Stimulated activated CD4-positive, alpha-beta T cell treated with anti-CD3 and anti-CD28 coated beads, Interleukin-1b, Interleukin-23, amount 100 ng/mL, for 4 hours (primary cell): Measurements from ENCODE around the gene FMN2.
"Not testable (repeated sequence)": the region's sequence is repeated elsewhere in the genome, so short reads cannot be mapped to it uniquely, and the experiment has no call there.

Experiments used
- DNase-seq, 2 donors: peaks; one replicate each; pipeline ENCODE4 v3.0.0-alpha.2; 2020; ENCODE audit warnings: low read depth in 2 of 2

FMN2 gene

DNA sequence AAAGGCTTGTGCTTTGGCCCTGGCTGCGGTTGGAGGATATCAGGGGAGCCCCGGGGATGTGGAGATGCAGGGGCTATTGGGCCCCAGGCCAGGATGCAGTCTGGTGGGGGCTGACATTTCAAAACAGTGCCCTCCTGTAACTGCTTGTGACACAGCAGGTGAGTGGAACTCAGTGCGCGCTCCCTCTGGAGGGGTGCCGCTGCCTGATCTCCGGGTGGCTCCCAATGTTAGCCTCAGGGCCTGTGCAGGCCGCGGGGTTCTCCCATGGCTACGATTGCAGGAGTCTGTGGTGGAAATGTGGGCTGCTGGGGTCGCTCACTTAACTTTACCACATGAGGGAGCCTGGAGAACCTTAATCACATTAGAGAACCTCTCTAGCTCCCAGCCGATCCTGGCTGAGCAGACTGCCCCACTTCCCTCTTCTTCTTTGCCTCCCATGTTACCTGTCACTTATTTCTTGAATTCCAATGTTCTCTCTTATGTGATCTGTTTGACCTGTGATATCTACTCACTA is 163.2 kb downstream of the FMN2 start:
- DNase-seq, result no peak

DNA sequence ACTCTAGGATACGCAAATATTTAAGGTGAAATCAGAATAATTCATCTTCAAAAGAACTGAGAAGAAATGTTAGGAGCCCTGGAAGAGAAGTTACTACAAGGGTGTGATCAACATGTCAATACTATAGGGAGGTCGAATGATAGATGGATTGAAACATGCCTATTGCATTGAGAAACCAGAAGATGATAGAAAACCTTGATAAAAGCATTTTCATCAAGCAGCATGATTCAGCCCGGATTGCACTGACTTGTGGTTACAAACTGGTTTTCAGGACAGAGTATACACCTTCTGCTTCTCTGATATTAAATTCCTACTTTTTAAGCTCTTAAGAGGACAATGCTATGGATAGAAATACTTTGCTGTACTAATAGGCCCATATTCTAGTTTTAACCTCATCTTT is 164.2 kb downstream of the FMN2 start:
- DNase-seq, result no peak

DNA sequence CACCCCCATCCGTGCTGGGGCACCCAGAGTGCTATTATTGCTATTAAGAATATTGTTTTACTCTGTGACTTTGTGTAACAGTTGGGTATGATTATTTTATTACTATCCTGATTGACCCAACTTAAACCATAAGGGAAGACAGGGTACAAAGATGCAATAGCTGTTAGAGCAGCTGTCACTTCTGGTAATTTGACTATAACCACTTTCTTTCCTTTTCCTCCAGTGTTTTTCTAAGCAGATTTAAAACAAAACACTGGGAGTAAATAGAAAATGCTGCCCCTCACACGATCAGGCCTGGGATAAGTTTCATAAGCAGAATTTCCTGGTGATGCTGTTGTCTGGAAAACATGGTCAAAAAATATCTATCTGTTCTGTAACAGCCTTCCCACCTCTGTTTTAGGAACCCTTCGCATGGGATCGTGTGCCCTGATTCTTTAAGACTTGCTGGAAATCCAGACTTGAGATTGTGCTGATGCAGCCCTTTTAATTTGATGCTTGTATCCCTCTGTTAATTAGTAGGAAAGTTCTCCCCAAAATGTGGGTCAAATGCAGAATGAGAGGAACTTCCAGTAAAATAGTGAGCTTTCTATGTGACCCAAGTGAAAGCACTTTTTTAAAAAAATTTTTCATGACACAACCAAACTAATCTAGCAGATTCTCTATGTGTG is 165.3 kb downstream of the FMN2 start:
- DNase-seq, result no peak

DNA sequence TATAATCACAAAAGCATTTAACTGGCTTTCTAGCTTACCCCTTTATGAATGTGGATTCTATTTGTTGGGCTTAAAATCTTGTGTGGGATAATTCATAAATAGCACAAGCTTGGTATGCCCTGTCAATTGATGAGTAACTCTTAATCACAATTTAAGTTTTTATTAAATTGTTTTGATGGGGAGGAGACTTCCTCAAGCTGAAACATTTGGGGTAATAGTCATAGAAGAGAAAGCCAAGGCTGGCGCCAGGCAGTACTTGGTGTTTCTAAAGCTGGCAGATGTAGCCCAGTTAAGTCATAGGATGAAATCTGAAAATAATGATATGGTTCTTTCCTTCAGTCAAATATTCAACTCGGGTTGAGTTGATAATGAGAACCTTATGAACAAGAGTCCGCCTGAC is 167.2 kb downstream of the FMN2 start:
- no peak for DNase-seq

DNA sequence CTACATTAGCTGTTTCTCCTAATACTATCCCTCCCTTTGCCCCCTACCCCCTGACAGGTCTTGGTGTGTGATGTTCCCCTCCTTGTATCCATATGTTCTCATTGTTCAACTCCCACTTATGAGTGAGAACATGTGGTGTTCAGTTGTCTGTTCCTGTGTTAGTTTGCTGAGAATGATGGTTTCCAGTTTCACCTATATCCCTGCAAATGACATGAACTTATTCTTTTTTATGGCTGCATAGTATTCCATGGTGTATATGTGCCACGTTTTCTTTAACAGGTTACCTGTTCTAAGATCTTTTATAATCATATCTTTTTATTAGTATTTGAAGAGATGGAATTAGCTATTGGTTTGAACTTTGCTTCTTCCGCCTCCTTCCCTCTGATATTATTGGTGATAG is 172.8 kb downstream of the FMN2 start:
- not testable (repeated sequence) for DNase-seq

DNA sequence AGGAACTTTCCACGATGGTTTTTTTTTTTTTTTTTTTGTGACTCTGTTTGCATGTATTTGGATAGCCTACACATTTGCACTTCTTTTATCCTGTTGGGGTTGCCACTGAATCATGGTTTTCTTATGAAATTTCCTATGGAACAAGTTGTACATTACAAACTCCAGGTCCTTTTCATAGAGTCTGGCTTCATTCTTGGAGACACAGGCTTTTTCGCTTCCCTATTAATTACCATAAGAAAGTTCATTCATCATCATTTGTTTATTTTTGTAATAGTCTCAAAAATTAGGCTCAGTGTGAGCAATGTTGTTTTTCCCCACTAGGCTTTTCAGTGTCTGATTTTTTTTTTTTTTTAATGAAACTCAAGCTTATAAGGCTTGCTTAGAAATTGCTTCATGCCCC is 179.4 kb downstream of the FMN2 start:
- DNase-seq, result no peak

DNA sequence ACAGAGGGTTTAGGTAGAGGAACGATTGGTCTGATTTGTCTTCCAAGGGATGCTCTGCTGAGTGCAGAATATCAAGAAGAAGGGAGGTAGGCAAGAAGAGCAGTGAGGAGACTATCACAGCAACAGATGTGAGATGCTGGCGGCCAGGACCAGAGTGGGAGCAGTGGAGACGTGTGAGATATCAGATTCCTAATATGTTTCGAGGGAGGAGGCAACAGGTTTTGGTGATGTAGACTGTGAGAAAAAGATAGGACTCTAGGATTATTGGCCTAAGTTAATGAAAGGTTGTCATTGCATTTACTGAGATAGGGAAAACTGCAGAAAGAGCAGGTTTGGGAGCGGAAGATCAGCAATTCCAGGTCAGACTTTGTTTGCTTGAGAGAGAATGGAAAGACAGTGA is 182.9 kb downstream of the FMN2 start:
- DNase-seq, result no peak

DNA sequence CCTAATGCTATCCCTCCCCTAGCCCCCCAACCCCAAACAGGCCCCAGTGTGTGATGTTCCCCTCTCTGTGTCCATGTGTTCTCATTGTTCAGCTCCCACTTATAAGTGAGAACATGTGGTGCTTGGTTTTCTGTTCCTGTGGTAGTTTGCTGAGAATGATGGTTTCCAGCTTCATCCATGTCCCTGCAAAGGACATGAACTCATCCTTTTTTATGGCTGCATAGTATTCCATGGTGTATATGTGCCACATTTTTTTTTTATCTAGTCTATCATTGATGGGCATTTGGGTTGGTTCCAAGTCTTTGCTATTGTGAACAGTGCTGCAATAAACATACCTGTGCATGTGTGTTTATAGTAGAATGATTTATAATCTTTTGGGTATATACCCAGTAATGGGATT is 183.5 kb downstream of the FMN2 start:
- not testable (repeated sequence) for DNase-seq

DNA sequence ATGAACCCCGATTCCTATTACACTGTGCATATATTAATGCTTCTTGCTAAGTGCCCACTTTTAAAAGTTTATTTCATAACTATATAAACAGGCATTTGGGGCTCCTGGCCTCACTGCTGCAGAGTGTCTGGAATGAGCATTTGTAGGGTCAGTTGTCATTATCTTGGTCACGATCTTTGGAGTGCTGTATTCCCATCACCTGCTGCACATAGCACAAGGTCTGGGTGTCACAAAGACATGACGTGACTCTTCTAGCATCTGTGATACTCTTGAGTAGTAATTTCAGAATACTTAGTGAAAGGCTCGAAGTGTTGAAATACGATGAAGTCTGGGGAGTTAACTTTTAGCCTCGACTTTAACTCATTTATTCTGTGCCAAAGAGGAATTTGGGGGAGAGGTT is 186.4 kb downstream of the FMN2 start:
- no peak for DNase-seq

DNA sequence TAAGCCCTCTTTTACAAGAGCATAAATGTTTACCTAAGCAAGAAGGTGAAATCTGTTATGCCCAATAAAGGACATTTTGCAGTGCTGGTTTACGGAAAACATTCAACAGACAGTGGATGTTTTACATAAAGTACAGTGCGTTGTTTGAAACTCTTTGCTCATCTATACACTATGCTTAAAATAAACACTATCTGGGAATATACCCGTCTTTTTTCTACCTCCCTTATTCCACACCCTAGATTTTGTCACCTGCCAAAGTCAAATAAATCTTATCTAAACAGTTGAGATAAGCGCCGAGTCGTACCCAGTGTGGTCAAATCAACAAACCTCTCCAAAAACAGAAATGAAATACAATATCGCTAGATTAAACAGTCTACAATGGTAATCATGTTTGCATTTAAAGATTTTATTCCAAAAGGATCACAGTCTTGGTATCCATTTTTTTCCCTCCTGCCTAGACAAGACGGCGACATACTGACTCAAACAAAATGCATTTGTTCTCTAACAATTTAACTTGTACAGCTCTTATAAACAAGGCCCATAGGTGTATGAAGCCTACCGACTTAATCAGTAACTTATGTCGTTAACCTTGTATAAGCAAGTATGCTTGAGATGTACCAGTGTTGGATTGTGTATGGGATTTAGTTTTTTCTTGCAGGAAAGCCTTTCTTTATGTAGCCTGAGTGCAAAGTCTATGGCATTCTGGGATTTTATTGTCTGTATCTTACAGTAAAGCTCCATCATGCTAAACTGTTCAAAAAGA is 189.1 kb downstream of the FMN2 start:
- no peak for DNase-seq

DNA sequence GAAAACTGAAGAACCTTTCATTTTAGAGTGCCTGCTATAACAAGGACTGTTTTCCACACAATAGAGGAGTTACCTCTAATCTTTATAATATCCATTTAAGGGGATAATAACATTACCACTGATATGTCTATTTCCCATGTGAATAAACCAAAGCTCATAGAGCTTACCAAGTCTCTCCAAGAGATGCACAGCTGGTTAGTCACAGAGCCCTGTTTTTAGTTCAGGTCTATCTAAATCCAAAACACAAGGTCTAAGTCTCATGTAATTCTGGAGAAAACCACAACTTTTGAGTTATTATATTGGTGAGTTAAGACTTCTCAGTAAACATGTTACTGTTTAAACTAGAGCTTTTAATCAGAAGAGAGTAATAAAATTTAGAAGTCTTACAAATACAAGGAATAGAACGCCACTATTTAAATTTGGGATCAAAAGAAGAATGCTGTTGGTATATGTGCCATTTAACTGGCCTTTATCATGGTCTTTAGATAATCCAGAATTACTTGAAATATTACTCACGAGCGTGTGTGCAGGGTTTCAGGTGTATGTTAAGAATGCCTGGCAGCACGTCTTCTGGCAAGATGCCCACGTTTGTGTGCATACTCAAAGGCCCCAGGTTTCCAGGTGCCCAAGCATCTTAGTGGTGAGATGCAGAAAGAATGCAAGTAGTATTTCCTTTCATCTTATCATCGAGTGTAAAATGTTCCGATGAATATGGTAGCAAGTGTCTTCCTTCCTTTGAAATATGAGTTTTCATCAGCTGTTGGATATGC is 190.6 kb downstream of the FMN2 start:
- DNase-seq, result no peak

DNA sequence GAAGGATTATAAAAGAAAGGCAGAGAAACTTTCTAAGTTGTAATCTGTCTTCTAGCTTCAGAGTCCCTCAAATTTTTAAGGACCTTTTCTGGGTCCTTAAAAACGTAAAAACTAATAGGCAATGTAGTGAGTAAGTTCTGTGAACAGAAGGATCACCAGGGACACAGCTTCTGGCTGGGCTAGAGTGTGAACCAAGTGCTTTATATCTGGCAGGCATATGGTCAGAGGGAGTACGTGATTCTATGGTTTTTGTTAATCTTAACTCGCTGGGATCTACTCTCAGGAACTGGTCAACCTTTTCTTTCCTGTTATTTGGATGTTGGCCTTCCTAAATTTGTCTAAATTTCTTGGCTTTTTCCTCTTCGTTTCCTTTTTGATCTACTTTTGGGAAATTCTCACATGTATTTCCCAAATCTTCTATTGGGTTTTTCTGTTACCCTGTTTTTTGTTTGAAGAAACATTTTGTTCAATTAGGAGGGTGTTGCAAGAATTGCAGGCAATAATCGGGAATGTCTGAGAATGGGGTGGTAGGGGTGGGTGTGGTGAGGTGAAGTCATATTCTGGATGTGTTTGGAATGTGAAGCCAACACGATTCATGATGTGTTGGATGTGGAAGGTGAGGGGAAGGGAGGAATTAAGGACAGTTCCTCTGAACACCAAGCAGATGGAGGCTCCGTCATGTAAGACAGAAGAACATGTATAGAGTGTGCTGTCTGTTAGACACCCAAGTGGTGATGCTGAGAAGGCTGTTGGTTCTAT is 193.2 kb downstream of the FMN2 start:
- DNase-seq, result no peak

DNA sequence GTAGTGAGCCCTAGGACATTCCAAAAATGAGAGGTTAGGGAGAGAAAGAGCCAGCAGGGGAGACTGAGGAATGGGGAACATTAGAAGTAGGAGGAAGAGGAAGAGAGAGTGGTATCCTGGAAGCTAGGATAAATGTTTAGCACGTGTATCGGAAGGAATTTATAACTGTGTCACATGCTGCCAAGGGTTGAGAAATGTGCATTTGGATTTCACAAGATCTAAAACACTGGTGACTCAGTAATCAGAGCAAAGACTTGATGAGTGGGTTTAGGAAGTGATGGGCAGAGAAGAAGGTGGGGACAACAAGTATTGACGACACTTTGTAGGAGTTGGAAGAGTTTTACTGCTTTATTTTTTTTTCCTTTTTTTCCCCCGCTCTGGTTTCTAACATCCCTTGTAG is 193.9 kb downstream of the FMN2 start:
- DNase-seq, result no peak

DNA sequence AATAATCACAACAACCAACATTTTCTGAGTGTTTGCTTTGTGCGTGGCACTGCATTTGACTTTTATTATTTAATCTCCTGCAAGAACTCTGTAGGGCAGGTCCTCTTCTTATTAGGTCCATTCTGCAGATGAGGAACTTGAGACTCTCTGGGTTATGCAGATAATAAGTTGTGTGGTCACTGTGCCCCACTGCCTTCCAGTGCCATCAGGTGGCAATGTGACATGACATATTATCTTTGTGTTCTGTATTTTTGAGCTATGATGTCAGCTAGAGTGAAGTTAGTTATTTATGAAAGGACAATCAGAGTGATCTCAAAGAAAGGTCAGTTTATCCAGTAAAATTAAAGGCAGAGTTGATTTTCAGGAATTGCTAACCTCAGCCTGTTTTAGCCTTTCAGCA is 196.0 kb downstream of the FMN2 start:
- DNase-seq, result no peak

DNA sequence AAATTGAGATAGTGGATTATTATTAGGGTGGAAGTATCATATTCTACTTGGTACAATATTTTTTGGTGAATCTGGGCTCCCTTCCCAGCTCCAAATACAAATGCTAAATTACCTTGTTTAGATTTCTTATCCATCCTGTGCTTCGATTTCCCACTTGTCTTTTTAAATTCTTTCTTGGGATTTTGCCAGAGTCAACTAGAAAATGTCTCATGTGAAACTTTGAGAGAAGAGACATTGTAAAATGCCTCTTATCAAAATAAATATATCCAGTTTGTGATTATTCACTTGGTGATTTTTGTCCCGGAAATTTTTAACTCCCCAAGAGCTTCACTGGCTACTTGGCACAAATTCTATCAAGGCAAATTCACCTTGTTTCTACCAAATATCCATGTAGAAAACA is 202.0 kb downstream of the FMN2 start:
- DNase-seq, result no peak

DNA sequence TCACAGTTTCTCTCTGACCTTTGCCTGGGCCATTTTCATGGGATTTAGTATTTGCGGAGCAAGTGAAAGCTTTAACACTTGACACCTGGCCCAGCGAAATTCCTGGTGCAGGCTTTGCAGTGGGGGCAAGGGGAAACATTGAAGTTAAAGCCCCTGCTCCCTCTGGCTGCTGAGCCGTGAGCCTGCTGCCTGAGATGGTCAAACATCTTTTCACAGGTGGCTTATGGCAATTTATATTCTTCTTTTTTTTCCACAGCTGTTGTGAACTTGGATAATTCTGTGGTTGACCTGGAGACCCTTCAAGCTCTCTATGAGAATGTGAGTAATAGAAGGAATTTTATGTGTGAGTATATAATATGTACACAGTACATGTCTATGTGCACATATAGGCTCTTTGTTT is 202.9 kb downstream of the FMN2 start:
- DNase-seq, result no peak

DNA sequence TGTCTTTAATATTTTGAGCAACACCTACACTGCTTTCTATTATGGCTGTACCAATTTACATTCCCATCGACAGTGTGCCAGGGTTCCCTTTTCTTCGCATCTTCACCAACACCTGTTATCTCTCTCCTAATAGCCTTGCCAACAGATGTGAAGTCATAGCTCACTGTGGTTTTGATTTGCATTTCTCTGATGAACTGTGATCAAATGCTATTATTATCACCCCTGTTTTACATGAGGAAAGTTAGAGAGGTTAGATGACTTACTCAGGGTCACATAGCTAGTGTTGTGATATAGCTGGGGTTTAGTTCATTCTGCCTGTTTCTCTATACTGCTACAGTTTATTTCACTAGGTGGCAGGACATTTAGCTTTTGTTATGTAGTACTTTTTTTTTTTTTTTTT is 204.1 kb downstream of the FMN2 start:
- DNase-seq, result no peak

DNA sequence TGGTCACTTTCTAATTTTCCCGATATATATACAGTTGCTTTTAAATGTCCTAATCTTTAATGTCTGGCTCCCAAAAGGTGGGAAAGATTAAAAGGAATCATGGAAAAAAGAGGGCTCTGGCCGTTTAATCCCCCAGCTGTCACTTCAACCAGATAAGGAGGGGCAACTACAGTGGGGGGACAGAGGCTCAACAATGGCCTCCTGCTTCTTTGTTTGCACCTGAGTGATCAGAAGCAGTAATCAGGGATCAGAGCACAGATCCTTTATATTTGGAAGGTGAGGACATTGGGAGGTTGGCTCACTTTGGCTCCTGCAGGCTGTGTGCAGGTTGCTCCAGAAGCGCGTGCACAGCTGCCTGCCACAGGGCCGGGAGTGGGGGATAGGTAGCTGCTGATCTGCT is 212.8 kb downstream of the FMN2 start:
- no peak for DNase-seq

DNA sequence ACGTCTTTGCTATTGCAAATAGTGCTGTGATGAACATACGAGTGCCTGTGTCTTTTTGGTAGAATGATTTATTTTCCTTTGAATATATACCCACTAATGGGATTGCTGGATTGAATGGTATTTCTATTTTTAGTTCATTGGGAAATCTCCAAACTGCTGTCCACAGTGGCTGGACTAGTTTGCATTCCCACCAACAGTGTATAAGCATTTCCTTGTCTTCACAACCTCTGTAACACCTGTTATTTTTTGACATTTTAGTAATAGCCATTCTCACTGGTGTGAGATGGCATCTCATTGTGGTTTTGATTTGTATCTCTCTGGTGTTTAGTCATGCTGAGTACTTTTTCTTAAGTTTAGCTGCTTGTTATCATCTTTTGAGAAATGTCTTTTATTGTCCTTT is 215.0 kb downstream of the FMN2 start:
- DNase-seq, result no peak

DNA sequence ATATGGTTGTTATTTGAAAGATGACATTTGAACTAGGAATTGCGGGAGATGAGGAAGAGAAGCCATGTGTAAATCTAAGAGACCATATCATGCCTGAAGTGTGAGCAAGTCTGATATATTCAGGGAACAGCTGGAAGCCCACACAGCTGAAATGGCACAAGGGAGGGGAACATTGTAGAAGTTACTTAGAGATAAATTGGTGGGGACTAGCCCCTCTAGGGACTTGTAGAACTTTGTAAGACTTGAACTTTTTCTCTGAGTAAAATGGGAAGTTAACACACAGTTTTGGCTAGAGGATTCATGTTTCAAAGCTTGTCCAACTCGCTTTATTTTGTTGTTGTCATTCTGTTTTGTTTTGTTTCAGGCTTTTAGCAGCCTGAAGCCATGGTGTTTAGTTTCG is 216.4 kb downstream of the FMN2 start:
- DNase-seq, result no peak

DNA sequence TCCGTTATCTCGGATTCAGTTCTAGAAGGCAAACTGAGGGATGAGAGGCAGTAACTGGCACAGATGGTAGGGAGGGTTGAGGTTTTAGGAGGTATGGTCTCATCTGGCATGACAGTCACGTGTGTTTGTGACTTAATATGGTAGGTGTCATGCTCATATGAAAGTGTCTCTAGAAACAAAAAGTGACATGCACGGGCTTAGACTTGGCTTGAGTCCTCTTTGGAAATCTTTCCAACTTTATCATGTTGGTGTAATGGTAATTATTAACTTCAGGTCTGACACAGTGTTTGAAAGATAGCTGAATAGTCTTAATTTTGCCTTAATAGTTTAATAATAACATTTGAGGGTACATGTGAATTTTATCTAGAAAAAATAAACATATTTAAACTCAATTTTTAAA is 218.1 kb downstream of the FMN2 start:
- no peak for DNase-seq
